Tibial nerve (tissue), 4 donors: ENCODE data around the gene PRXL2B. TPM values are rescaled to one million over a fixed set of nuclear protein-coding genes. Genes with fewer than 3 reads are reported as not detected.

Experiments
- DNase-seq, 2 donors: peaks; one replicate each; pipeline ENCODE4 v3.0.0-alpha.2; 2019; ENCODE audit warnings: low spot score in 2 of 2
- H3K27ac ChIP-seq, 4 donors: fragments of 200-600 bp; sonication (generic) in 3 of 4; one replicate each; pipeline ENCODE4 v1.5.1; 2017 to 2019; ENCODE audit warnings: mild to moderate bottlenecking in 1 of 4
- H3K27me3 ChIP-seq, 2 donors: fragments of 200-600 bp; sonication (generic) in 1 of 2; one replicate each; pipeline versions ENCODE4 v1.5.1 to v1.6.0; 2017 to 2019
- H3K36me3 ChIP-seq, 3 donors: fragments of 200-600 bp; sonication (generic); one replicate each; pipeline ENCODE4 v1.5.1; 2018 to 2019
- H3K4me1 ChIP-seq, 4 donors: fragments of 200-600 bp; sonication (generic) in 3 of 4; one replicate each; pipeline ENCODE4 v1.5.1; 2017 to 2019
- H3K4me3 ChIP-seq, 4 donors: fragments of 200-600 bp; sonication (generic) in 3 of 4; one replicate each; pipeline ENCODE4 v1.5.1; 2017 to 2019; ENCODE audit warnings: mild to moderate bottlenecking in 1 of 4, moderate library complexity in 1 of 4
- H3K9me3 ChIP-seq, 4 donors: fragments of 200-600 bp; sonication (generic) in 3 of 4; one replicate each; pipeline ENCODE4 v1.5.1; 2017 to 2019
- EP300 ChIP-seq, 2 donors: sonication (generic); formaldehyde crosslinking; IDR thresholded peaks; one replicate each; pipeline ENCODE4 v1.6.1; 2017; ENCODE audit warnings: antibody characterized with exemption in 2 of 2, mild to moderate bottlenecking in 1 of 2
- POLR2A ChIP-seq, 2 donors: fragments of 450-650 bp; IDR thresholded peaks; one replicate each; pipeline ENCODE4 v1.6.1; 2017; ENCODE audit warnings: antibody characterized with exemption in 2 of 2, mild to moderate bottlenecking in 2 of 2, moderate library complexity in 2 of 2
- WGBS, 2 donors: methylation state at CpG; one replicate each; pipeline ENCODE4 v1.1.5; 2018; 5-methylcytosine and 5-hydroxymethylcytosine counted together
- total RNA-seq, 4 donors: library from RNA; depleted of rRNA; stranded (reverse); fragments of >200 nt; gene quantifications; one replicate each; pipeline ENCODE4 v1.1.0, GENCODE V29; 2016
- TF ChIP-seq, protein P1 (sequence below), 5 experiments: fragments of 200-600 bp in 3 of 5; fragments of 450-650 bp in 2 of 5; sonication (generic) in 3 of 5; IDR thresholded peaks; one replicate each; pipeline ENCODE4 v1.5.1; 2016 to 2019; ENCODE audit warnings: antibody characterized with exemption in 5 of 5, mild to moderate bottlenecking in 3 of 5, moderate library complexity in 2 of 5

Gene PRXL2B, protein sequence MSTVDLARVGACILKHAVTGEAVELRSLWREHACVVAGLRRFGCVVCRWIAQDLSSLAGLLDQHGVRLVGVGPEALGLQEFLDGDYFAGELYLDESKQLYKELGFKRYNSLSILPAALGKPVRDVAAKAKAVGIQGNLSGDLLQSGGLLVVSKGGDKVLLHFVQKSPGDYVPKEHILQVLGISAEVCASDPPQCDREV
- 10 to 100 TPM; 14.4 to 18.0 (median 16.9) TPM for total RNA-seq

DNA sequence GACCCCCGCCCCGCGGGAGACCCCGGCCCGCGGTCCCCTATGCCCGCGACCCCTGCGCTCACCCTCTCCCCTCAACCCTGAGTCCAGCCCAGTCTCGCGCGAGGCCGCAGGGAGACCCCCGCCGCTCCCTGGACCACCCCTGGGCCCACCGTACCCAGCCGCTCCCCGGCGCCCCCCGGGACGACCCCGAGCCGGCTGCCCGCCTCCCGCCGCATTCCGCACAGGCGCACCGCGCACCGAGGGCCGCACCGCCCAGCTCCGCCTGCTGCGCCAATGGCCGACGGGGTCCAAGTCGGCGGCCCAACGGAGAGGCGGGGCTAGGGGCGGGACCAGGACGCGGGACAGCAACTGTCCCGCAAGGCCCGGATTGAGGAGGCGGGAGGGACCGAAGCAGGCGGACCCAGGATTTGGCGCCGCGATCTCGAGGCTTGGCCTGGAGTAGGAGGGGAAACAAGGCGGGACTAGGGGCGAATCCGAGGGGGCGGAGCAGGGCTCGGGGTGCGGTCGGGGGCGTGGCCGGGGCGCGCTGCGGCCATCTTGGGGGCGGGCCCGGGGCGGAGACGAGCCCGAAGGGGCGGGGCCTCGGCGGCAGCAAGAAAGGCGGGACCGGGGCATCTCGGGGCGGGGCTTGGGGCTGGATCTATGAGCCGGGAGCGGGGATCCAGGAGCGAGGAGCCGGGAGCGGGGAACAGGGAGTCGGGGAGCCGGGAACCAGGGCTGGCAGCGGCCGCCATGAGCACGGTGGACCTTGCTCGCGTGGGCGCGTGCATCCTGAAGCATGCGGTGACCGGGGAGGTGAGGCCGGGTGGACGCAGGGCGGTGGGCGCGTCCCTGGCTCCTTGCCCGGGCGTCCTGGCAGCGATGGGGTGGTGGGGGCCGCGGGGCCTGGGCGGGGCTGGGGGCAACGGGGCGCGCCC, at the start of gene PRXL2B:
PRXL2B (plus strand) TSS at position 624 of the 917 bp plus-strand sequence; CDS start at position 733, 109 bp downstream.
- Histone ChIP-seq H3K4me1 (peaks cover 0 to 39% (median 21%) of the 10 kb centered on the region in 4 donors), H3K9me3 (no peaks in the 10 kb centered on the region), H3K27ac (peak within 1 kb of the TSS; percentile 94 to 100 (median 98)), H3K27me3 (no peaks in the 10 kb centered on the region), H3K36me3 (peaks cover 0 to 27% (median 0%) of the 10 kb centered on the region in 3 donors), H3K4me3 (peak within 1 kb of the TSS; percentile 56 to 96 (median 88))
- peak; percentile 97 to 98 for DNase-seq
- TF ChIP-seq EP300 (IDR thresholded peaks at IDR 0.05): peak; percentile 64 to 83
- TF ChIP-seq, protein P1, sequence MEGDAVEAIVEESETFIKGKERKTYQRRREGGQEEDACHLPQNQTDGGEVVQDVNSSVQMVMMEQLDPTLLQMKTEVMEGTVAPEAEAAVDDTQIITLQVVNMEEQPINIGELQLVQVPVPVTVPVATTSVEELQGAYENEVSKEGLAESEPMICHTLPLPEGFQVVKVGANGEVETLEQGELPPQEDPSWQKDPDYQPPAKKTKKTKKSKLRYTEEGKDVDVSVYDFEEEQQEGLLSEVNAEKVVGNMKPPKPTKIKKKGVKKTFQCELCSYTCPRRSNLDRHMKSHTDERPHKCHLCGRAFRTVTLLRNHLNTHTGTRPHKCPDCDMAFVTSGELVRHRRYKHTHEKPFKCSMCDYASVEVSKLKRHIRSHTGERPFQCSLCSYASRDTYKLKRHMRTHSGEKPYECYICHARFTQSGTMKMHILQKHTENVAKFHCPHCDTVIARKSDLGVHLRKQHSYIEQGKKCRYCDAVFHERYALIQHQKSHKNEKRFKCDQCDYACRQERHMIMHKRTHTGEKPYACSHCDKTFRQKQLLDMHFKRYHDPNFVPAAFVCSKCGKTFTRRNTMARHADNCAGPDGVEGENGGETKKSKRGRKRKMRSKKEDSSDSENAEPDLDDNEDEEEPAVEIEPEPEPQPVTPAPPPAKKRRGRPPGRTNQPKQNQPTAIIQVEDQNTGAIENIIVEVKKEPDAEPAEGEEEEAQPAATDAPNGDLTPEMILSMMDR (IDR thresholded peaks at IDR 0.05): peak in 1 of 5 experiments; percentile 42
- TF ChIP-seq POLR2A (IDR thresholded peaks at IDR 0.05): peak; percentile 95 to 96
- WGBS, 2 donors: 0 to 2% methylated on average over 17 to 50 of the region's 107 CpGs

DNA sequence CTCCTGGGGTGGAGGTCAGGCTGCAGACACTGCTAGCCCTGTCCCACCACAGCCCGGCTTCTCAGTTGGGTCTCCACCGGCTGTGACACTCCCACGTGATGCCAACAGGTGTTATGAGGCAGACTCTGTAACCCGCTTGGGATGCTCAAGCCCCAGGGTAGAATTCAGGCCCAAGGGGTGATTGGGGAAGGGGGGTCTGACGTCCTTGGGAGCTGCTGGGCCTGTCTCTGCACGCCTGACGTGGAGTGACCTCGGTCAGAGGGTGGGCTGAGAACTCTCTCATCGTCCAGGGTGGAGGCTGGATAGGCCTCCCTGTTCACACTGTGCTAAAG, 48.8 kb upstream of the PRXL2B start:
- no peak for DNase-seq
- no peaks in the 10 kb centered on the region for H3K9me3 ChIP-seq
- H3K36me3 ChIP-seq: no peaks in the 10 kb centered on the region
- H3K27ac ChIP-seq: no peak overlapping the region
- peaks cover 0 to 21% (median 6%) of the 10 kb centered on the region in 4 donors for H3K4me1 ChIP-seq
- H3K27me3 ChIP-seq: peaks cover 0 to 78% of the 10 kb centered on the region in 2 donors
- WGBS, 2 donors: 79 to 82% methylated on average over 8 to 9 of the region's 9 CpGs
- TF ChIP-seq EP300 (IDR thresholded peaks at IDR 0.05): no peak
- no peak for TF ChIP-seq POLR2A (IDR thresholded peaks at IDR 0.05)
- TF ChIP-seq, protein P1 (IDR thresholded peaks at IDR 0.05): no peak
- H3K4me3 ChIP-seq: no peak overlapping the region

DNA sequence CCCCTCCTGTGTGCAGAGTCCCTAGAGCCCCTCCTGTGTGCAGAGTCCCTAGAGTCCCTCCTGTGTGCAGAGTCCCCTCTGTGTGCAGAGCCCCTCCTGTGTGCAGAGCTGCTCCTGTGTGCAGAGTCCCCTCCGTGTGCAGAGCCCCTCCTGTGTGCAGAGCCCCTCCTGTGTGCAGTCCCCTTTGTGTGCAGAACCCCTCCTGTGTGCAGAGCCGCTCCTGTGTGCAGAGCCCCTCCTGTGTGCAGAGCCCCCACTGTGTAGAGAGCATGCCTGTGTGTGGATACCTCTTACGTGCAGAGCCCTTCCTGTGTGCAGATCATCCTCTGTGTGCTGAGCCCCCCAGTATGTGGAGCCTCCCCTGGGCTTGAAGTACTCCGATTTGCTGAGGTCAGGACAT, 48.2 kb upstream of the PRXL2B start:
- TF ChIP-seq POLR2A (IDR thresholded peaks at IDR 0.05) (no peak), EP300 (IDR thresholded peaks at IDR 0.05) (no peak)
- TF ChIP-seq, protein P1 (IDR thresholded peaks at IDR 0.05): no peak
- H3K4me1 ChIP-seq: peaks cover 0 to 19% (median 6%) of the 10 kb centered on the region in 4 donors
- 86 to 91% methylated on average over 4 of the region's 4 CpGs for WGBS, 2 donors
- H3K36me3 ChIP-seq: no peaks in the 10 kb centered on the region
- no peak for DNase-seq
- no peak overlapping the region for H3K27ac ChIP-seq
- H3K27me3 ChIP-seq: peaks cover 0 to 72% of the 10 kb centered on the region in 2 donors
- H3K9me3 ChIP-seq: no peaks in the 10 kb centered on the region
- no peak overlapping the region for H3K4me3 ChIP-seq

DNA sequence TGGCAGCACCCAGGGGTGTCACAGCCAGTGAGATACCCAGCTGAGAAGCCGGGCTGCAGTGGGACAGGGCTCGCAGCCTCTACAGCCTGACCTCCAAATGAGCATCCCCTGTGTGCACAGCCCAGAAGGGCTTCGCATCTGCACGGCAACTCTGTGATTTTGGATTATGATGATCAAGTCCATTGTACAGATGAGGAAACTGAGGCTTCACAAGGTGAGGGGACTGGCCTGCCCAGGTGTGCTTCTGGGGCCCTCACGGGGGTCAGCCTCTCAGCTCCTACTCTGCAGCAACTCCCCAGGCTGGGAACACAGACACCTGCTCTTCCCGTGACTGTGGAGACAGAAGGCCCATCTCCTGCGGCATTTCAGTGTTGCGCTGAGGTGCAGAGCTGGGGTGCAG, 47.7 kb upstream of the PRXL2B start:
- no peaks in the 10 kb centered on the region for H3K36me3 ChIP-seq
- H3K4me3 ChIP-seq: no peak overlapping the region
- no peak for DNase-seq
- TF ChIP-seq POLR2A (IDR thresholded peaks at IDR 0.05) (no peak), EP300 (IDR thresholded peaks at IDR 0.05) (no peak)
- TF ChIP-seq, protein P1 (IDR thresholded peaks at IDR 0.05): no peak
- peaks cover 0 to 67% of the 10 kb centered on the region in 2 donors for H3K27me3 ChIP-seq
- no peaks in the 10 kb centered on the region for H3K9me3 ChIP-seq
- H3K4me1 ChIP-seq: peaks cover 0 to 22% (median 6%) of the 10 kb centered on the region in 4 donors
- 95 to 100% methylated on average over 3 to 8 of the region's 8 CpGs for WGBS, 2 donors
- H3K27ac ChIP-seq: no peak overlapping the region
